GM12865 (cell line): ENCODE results near the gene TAP2.

Source experiments
- DNase-seq: peaks from one replicate; pipeline ENCODE4 v3.0.0; 2010; ENCODE audit warnings: low read depth
- H3K4me3 ChIP-seq: 2 replicates; pipeline ENCODE4 v1.5.1; 2011; ENCODE audit warnings: mild to moderate bottlenecking, low read depth, low read length, control low read depth
- CTCF ChIP-seq: IDR thresholded peaks from 2 replicates; pipeline ENCODE4 v1.5.1; 2011; ENCODE audit warnings: low read length, control low read depth, low read depth, inconsistent platforms; ENCODE audit not compliant: insufficient read depth; ENCODE audit errors: missing control alignments

The TAP2 gene

GRCh38 chr6:32819729-32820128 is 18.8 kb downstream of the TAP2 start:
- H3K4me3 ChIP-seq, result no peak overlapping the region
- TF ChIP-seq CTCF, result no peak
- DNase-seq, result no peak

- TF ChIP-seq CTCF, result no peak
- no peak overlapping the region for H3K4me3 ChIP-seq
- no peak for DNase-seq
These were observed 19.7 kb downstream of the TAP2 start for GRCh38 chr6:32818867-32819266.

GRCh38 chr6:32816746-32817204 is 21.8 kb downstream of the TAP2 start, which contains the start of gene HLA-DOB:
HLA-DOB (minus strand) TSS chr6:32817002; CDS start chr6:32816951, 51 bp downstream.
- no peak for TF ChIP-seq CTCF
- peak within 1 kb of the TSS; percentile 79 for H3K4me3 ChIP-seq
- peak; percentile 73 for DNase-seq

- H3K4me3 ChIP-seq, result peak overlapping the region; percentile 79
- peak; percentile 73 for DNase-seq
- TF ChIP-seq CTCF, result no peak
These were observed 22.5 kb downstream of the TAP2 start for GRCh38 chr6:32815996-32816395.

- H3K4me3 ChIP-seq, result peak overlapping the region; percentile 79
- peak; percentile 17 for DNase-seq
- no peak for TF ChIP-seq CTCF
These were observed 23.4 kb downstream of the TAP2 start for GRCh38 chr6:32815115-32815514.

- no peak for TF ChIP-seq CTCF
- no peak overlapping the region for H3K4me3 ChIP-seq
- DNase-seq, result peak; percentile 26
These were observed 24.4 kb downstream of the TAP2 start for GRCh38 chr6:32814145-32814544.

GRCh38 chr6:32809171-32809570 is 29.4 kb downstream of the TAP2 start:
- H3K4me3 ChIP-seq, result no peak overlapping the region
- DNase-seq, result no peak
- TF ChIP-seq CTCF, result no peak
